Measurements from ENCODE around the gene MED13L.

- no peak for TF ChIP-seq POLR2AphosphoS5 (IDR thresholded peaks at IDR 0.05; ENCODE audit: low read depth, low read length)
- TF ChIP-seq TAF1 (IDR thresholded peaks at IDR 0.05; ENCODE audit: borderline replicate concordance, insufficient read depth, low read length), result no peak
- no peak for TF ChIP-seq REST (IDR thresholded peaks at IDR 0.05; ENCODE audit: insufficient read depth in 1 of 2, low read depth in 2 of 2, low read length in 2 of 2)
- no peak for TF ChIP-seq SIN3A (IDR thresholded peaks at IDR 0.05; ENCODE audit: borderline replicate concordance, insufficient read depth, low read length)
- TF ChIP-seq FOXP2 (optimal IDR thresholded peaks at IDR 0.05; ENCODE audit: borderline replicate concordance, extremely low read depth, extremely low read length, insufficient read depth), result no peak
Measured at GRCh38 chr12:116213014-116213413, 64.5 kb downstream of the MED13L start.

Data from PFSK-1 (cell line).